NCI-H1930 (cell line): ENCODE data around the gene MON1B.
"Not testable (repeated sequence)": the region's sequence is repeated elsewhere in the genome, so short reads cannot be mapped to it uniquely, and the experiment has no call there.

Experiments used
- DNase-seq, 2 experiments: peaks; one replicate each; lab custom pipeline; 2025; lab: John Stamatoyannopoulos, UW

The MON1B gene

GRCh38 chr16:77197747-77198146, 6.8 kb downstream of the MON1B start:
- no peak for DNase-seq

DNA sequence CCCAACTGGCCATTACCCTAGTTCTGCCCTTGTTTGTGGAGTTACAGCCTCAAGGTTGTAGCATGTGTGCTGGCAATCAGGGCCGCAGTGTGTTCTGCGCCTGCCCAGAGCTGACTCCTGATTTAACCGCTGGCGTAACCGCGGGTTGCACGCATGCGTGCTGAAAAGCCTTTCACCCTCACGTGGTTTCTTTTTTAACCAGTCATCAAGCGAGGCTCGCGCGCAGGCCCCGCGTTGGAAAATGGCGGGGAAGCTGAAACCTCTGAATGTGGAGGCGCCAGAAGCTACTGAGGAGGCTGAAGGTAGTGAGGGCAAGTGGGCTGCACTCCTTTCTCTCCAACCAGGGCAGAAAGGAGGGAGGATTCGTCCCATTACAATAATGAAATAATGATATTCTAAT, 8.2 kb downstream of the MON1B start, which contains the start of gene SYCE1L:
Gene SYCE1L, plus strand, starts transcription at position 198 of the 400 bp plus-strand sequence. Its CDS starts 44 bp downstream, at position 242.
- DNase-seq, result no peak

DNA sequence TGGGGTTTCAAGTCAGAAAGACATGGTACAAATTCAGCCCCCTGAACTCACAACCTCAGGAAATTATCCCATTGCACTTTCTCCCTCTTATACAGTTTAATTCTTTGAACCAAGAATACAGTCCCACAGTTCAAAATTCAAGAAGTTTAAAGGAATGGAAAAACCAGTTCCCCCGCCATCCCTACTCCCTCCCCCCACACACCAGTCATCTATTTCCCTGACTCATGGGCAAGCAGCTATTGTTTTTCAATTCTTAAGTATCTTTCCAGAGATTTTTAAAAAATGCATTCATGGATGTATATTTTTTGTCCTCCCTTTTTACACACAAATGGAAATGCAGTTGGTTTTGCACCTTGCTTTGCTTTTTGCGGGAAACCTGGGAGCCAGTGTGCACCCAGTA, 15.5 kb downstream of the MON1B start:
- no peak for DNase-seq

- no peak for DNase-seq
These were observed 16.0 kb downstream of the MON1B start for GRCh38 chr16:77207030-77207429.

GRCh38 chr16:77208382-77208781, 17.4 kb downstream of the MON1B start:
- DNase-seq, result no peak

GRCh38 chr16:77211880-77212740, 21.1 kb downstream of the MON1B start:
- DNase-seq, result peak; percentile 54 to 69

DNA sequence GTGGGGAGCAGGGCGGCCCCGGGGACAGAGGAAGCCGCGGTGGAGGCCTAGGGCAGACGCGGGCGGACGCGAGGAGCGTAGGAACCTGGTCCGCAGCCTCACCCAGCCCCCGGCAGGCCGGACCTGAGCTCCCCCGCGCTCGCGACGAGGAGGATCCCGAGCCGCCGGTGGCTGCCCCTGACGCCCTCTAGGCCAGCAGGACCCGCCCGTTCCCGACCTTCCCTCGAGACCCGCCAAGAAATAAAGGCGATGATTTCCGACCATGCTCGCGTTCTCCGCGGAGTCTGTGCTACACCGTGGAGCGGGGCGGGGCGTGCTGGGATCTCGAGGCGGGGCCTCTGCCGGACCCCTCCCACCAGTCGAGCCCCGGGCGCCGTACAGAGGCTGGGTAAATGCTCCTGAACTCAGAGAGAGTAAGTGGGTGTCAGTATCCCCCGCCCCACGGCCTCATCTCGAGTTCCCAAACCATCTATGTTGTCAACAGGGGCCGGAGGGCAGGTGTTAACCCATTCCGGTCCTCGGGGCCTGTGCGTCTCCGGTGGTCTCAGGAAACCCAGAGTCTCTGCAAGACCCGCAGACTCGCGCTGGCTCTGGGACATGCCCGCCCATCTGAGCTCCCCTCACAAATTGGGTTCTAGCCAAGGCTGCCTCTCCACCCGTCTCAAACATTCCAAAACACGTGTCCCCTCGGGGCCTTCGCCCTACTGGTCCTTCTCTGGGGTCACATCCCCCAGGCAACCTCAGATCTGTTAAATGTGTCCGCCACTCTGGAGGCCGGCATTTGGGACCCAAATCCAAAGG, 22.0 kb downstream of the MON1B start:
- DNase-seq, result peak; percentile 6 to 34

DNA sequence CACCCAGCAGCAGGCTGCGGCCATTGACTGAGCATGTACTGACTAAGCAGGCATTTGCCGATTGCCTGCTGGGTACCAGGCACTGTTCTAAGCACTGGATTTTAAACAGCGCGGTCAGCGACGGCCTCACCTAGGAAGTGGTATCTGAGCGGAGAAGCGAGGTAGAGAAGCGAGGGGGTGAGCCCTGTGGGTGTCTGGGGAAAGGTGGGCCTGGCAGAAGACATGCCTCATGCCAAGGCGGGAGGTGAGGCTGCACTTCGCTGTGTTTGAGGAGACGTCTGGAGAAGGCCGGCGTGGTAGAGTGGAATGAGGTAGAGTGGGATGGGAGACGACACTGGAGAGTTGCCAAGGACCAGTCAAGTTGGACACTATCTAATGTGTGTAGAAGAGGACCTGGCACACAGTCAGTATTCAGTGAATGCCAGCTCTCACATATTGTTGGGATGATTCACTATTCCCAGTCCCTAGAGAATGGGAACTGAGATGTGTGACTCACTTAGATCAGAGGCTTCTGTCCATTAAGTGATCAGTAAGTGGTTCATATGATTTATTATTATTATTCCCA, 22.6 kb downstream of the MON1B start:
- DNase-seq, result no peak

DNA sequence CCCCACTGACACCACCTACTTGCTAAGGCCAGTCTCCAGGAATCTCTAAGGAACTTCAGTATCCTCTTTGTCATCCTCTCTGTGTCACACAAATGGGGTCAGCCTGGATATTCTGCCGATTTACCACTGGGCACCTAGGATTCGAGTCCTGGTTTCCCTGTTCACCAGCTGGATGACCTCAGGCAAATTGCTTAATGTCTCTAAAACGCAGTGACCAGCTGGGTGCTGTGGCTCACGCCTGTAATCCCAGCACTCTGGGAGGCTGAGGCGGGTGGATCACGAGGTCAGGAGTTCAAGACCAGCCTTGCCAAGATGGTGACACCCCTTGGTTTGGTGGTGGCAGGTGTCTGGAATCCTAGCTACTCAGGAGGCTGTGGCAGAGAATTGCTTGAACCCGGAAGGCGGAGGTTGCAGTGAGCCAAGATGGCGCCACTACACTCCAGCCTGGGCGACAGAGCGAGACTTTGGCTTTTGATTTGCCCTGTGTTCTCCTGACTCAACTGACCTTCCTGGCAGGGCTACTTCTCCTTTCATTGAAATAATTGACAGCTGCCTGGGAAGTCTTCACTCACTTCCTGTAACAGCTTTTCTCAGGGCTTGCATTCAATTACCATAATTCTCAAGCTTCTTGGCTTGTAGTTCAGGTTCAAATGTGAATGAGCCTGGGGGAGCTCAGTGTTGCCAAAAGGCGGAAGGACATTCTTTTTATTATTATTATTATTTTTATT, 23.6 kb downstream of the MON1B start:
- no peak for DNase-seq

- DNase-seq, result no peak
These were observed 28.4 kb downstream of the MON1B start for GRCh38 chr16:77219437-77219836.

- DNase-seq, result no peak
These were observed 29.4 kb downstream of the MON1B start for GRCh38 chr16:77220427-77220826.

- DNase-seq, result no peak
These were observed 30.5 kb downstream of the MON1B start for GRCh38 chr16:77221482-77221881.

GRCh38 chr16:77223184-77223583, 32.2 kb downstream of the MON1B start:
- no peak for DNase-seq

DNA sequence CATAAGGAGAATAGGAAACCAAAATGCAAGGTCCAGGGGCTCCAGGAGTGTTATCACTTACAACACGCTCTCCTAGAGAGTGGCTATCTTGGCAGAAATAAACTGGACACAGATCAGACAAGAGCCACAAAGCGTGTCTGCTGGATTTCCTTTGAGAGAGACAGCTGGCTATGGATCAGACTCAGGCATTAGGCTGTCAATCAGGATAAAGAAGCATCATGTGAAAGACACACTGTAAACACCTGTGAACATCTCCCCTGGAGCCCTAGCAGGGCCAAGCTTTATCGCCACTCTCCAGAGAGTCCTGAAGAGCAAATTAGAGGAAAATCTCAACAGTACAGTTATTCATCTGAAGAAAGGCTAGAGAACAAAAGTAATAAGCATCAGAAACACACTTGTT, 34.2 kb downstream of the MON1B start:
- DNase-seq, result no peak

GRCh38 chr16:77227745-77228144, 36.8 kb downstream of the MON1B start:
- no peak for DNase-seq

- DNase-seq, result no peak
These were observed 40.1 kb downstream of the MON1B start for GRCh38 chr16:77231047-77231446.

GRCh38 chr16:77233799-77234519, 43.0 kb downstream of the MON1B start:
- DNase-seq, result no peak

DNA sequence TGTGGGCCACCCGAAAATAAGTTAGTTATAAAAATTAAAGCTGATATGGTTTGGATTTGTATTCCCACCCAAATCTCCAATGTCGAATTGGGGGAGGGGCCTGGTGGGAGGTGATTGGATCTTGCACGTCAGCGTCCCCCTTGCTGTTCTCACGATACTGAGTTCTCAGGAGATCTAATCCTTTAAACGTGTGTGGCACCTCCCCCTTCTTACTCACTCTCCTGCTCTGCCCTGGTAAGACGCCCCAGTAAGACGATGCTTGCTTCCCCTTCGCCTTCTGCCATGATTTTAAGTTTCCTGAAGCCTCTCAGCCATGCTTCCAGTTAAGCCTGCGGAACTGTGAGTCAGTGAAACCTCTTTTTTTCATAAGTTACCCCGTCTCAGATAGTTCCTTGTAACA, 43.6 kb downstream of the MON1B start:
- DNase-seq, result no peak

DNA sequence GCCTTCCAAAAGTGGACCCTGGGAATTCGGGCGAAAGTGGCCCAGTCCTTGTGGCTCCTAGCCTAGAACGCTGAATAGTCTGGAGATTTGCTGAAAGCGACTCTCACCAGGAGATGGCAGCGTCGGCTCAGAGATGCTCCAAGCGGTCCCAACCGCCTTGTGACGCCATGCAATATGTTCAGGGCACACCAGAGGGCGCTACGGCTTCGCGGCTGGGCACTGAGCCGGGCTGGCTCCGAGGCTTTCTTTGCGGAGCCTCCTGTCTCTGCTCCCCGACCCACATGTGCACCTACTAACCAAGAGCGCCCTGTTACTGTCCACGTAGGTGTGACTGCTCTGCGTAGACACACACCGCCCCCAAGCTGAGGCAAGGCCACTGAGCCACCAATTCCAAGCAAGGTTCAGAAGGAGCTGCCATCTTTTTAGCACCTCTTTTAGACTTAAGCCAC, 45.1 kb downstream of the MON1B start:
- DNase-seq, result peak; percentile 61 to 77

- DNase-seq, result no peak
These were observed 47.6 kb downstream of the MON1B start for GRCh38 chr16:77238593-77238992.

DNA sequence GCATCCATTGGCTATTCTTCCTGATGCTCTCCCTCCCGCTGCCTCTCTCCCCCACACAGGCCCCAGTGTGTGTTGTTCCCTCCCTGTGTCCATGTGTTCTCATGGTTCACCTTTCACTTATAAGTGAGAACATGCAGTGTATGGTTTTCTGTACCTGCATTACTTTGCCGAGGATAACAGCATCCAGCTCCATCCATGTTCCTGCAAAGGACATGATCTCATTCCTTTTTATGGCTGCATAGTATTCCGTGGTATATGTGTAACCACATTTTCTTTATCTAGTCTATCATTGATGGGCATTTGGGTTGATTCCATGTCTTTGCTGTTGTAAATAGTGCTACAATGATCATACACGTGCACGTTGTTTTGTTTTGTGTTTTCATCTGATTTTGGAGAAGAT, 51.5 kb downstream of the MON1B start:
- not testable (repeated sequence) for DNase-seq
